SK-N-SH treated with all-trans-retinoic acid at 6 μM for 48 hours (cell line): ENCODE data around the gene PODXL2.

Source experiments
- ATAC-seq: fragments of 200-7000 bp; cut with Tn5 transposase; 3 replicates; pipeline ENCODE4 v1.9.1; 2020; ENCODE audit warnings: mild to moderate bottlenecking, moderate library complexity
- ARNTL ChIP-seq: fragments of 450-650 bp; formaldehyde crosslinking; IDR thresholded peaks from 2 replicates; pipeline ENCODE4 v1.5.0; 2020; ENCODE audit warnings: low read depth, mild to moderate bottlenecking, moderate library complexity, borderline replicate concordance
- BACH2 ChIP-seq: fragments of 250-450 bp; sonication (Bioruptor Pico); IDR thresholded peaks from 2 replicates; pipeline ENCODE4 v1.9.0; 2021; ENCODE audit warnings: mild to moderate bottlenecking, borderline replicate concordance
- CREB5 ChIP-seq: fragments of 250-450 bp; sonication (Bioruptor Pico); IDR thresholded peaks from 2 replicates; pipeline ENCODE4 v1.5.1; 2020; ENCODE audit warnings: low read depth, mild to moderate bottlenecking, moderate library complexity
- CSDC2 ChIP-seq: fragments of 250-450 bp; sonication (Bioruptor Pico); IDR thresholded peaks from 2 replicates; pipeline ENCODE4 v1.5.0; 2020; ENCODE audit warnings: mild to moderate bottlenecking, moderate library complexity
- CSRNP3 ChIP-seq: fragments of 250-450 bp; sonication (Bioruptor Pico); IDR thresholded peaks from 2 replicates; pipeline ENCODE4 v1.5.1; 2021; ENCODE audit warnings: mild to moderate bottlenecking, moderate library complexity
- ESRRG ChIP-seq: fragments of 250-450 bp; sonication (Bioruptor Pico); IDR thresholded peaks from 2 replicates; pipeline ENCODE4 v1.6.1; 2021; ENCODE audit warnings: mild to moderate bottlenecking
- GLIS3 ChIP-seq: fragments of 250-450 bp; sonication (Bioruptor Pico); IDR thresholded peaks from 2 replicates; pipeline ENCODE4 v1.5.0; 2020; ENCODE audit warnings: mild to moderate bottlenecking, moderate library complexity
- OSR1 ChIP-seq: fragments of 250-450 bp; sonication (Bioruptor Pico); IDR thresholded peaks from 2 replicates; pipeline ENCODE4 v1.8.0; 2022; ENCODE audit warnings: moderate library complexity, mild to moderate bottlenecking, inconsistent platforms
- PATZ1 ChIP-seq: fragments of 250-450 bp; sonication (Bioruptor Pico); IDR thresholded peaks from 2 replicates; pipeline ENCODE4 v1.8.0; 2020; ENCODE audit warnings: mild to moderate bottlenecking, moderate library complexity, borderline replicate concordance
- POU6F1 ChIP-seq: fragments of 250-450 bp; sonication (Bioruptor Pico); IDR thresholded peaks from 2 replicates; pipeline ENCODE4 v1.8.0; 2021; ENCODE audit warnings: low read depth, mild to moderate bottlenecking, moderate library complexity, borderline replicate concordance
- RARB ChIP-seq: fragments of 250-450 bp; sonication (Bioruptor Pico); IDR thresholded peaks from 2 replicates; pipeline ENCODE4 v1.8.0; 2021; ENCODE audit warnings: mild to moderate bottlenecking, moderate library complexity
- SNAI2 ChIP-seq: fragments of 250-450 bp; sonication (Bioruptor Pico); IDR thresholded peaks from 2 replicates; pipeline ENCODE4 v1.5.0; 2020; ENCODE audit warnings: mild to moderate bottlenecking, moderate library complexity
- TCF4 ChIP-seq: fragments of 250-450 bp; sonication (Bioruptor Pico); IDR thresholded peaks from 2 replicates; pipeline ENCODE4 v1.8.0; 2021; ENCODE audit warnings: mild to moderate bottlenecking, moderate library complexity, borderline replicate concordance
- TOX ChIP-seq: fragments of 250-450 bp; sonication (Bioruptor Pico); IDR thresholded peaks from 2 replicates; pipeline ENCODE4 v1.8.0; 2021; ENCODE audit warnings: mild to moderate bottlenecking, moderate library complexity, borderline replicate concordance
- TSHZ2 ChIP-seq: fragments of 250-450 bp; sonication (Bioruptor Pico); IDR thresholded peaks from 2 replicates; pipeline ENCODE4 v1.5.0; 2020; ENCODE audit warnings: mild to moderate bottlenecking, moderate library complexity
- ZC3H10 ChIP-seq: fragments of 250-450 bp; sonication (Bioruptor Pico); IDR thresholded peaks from 2 replicates; pipeline ENCODE4 v1.5.1; 2021; ENCODE audit warnings: mild to moderate bottlenecking, moderate library complexity
- ZFP3 ChIP-seq: fragments of 250-450 bp; sonication (Bioruptor Pico); IDR thresholded peaks from 2 replicates; pipeline ENCODE4 v1.5.0; 2020; ENCODE audit warnings: mild to moderate bottlenecking, moderate library complexity
- ZFP30 ChIP-seq: fragments of 450-650 bp; formaldehyde crosslinking; IDR thresholded peaks from 2 replicates; pipeline ENCODE4 v1.5.0; 2022; ENCODE audit warnings: mild to moderate bottlenecking, moderate library complexity
- ZNF70 ChIP-seq: fragments of 450-650 bp; formaldehyde crosslinking; IDR thresholded peaks from 2 replicates; pipeline ENCODE4 v1.5.0; 2020; ENCODE audit warnings: mild to moderate bottlenecking, moderate library complexity

PODXL2 gene

GRCh38 chr3:127711021-127711695 is 82.2 kb downstream of the PODXL2 start:
- no peak for ATAC-seq
- no peak for TF ChIP-seq TCF4 (CRISPR knock-in tag)
- TF ChIP-seq, all 23 proteins: peak for 0

- TF ChIP-seq CSRNP3 (no peak), ZFP30 (CRISPR knock-in tag) (no peak), ESRRG (CRISPR knock-in tag) (no peak)
- ATAC-seq, result no peak
Observed at GRCh38 chr3:127711896-127712295, 82.9 kb downstream of the PODXL2 start.

- no peak for ATAC-seq
- TF ChIP-seq SNAI2 (CRISPR knock-in tag) (no peak), ZC3H10 (no peak), CREB5 (no peak), ESRRG (CRISPR knock-in tag) (no peak), BACH2 (CRISPR knock-in tag) (no peak), OSR1 (CRISPR knock-in tag) (no peak), PATZ1 (CRISPR knock-in tag) (no peak)
Observed at GRCh38 chr3:127712461-127712860, 83.5 kb downstream of the PODXL2 start.

- ATAC-seq, result no peak
- no peak for TF ChIP-seq ESRRG (CRISPR knock-in tag)
- no peak for TF ChIP-seq CSDC2
- TF ChIP-seq ZNF70 (CRISPR knock-in tag), result no peak
- TF ChIP-seq GLIS3 (CRISPR knock-in tag), result no peak
- TF ChIP-seq ZC3H10, result no peak
- no peak for TF ChIP-seq ZFP3 (CRISPR knock-in tag)
- TF ChIP-seq ARNTL (CRISPR knock-in tag), result no peak
- TF ChIP-seq TSHZ2 (CRISPR knock-in tag), result no peak
- no peak for TF ChIP-seq POU6F1 (CRISPR knock-in tag)
- TF ChIP-seq TOX (CRISPR knock-in tag), result no peak
- no peak for TF ChIP-seq TCF4 (CRISPR knock-in tag)
- TF ChIP-seq RARB (CRISPR knock-in tag), result no peak
- TF ChIP-seq OSR1 (CRISPR knock-in tag), result no peak
- no peak for TF ChIP-seq ZFP30 (CRISPR knock-in tag)
- no peak for TF ChIP-seq SNAI2 (CRISPR knock-in tag)
Observed at GRCh38 chr3:127712881-127713771, 84.1 kb downstream of the PODXL2 start.
